Endodermal cell (in vitro differentiated cells): Measurements from ENCODE around the gene CMTR1. TPM values are rescaled to one million over a fixed set of nuclear protein-coding genes. Genes with fewer than 3 reads are reported as not detected.
A peak's percentile ranks its signal among the peaks of the same experiment; 100 is the strongest.

Source experiments
- DNase-seq: peaks from one replicate; pipeline ENCODE4 v3.0.0-alpha.2; 2017
- H3K27ac ChIP-seq: 2 replicates; pipeline ENCODE4 v1.5.1; 2013; ENCODE audit warnings: mild to moderate bottlenecking, low read depth, low read length, moderate library complexity
- H3K27me3 ChIP-seq: 2 replicates; pipeline ENCODE4 v1.6.1; 2013; ENCODE audit warnings: mild to moderate bottlenecking, low read length, moderate library complexity; ENCODE audit not compliant: insufficient read depth, control insufficient read depth, poor library complexity, severe bottlenecking
- H3K36me3 ChIP-seq: 2 replicates; pipeline ENCODE4 v1.7.0; 2013; ENCODE audit warnings: mild to moderate bottlenecking, low read length, moderate library complexity; ENCODE audit not compliant: control insufficient read depth, insufficient read depth
- H3K4me1 ChIP-seq: one replicate; pipeline ENCODE4 v1.7.0; 2013; ENCODE audit warnings: low read length; ENCODE audit not compliant: control insufficient read depth, insufficient read depth
- H3K4me3 ChIP-seq: 2 replicates; pipeline ENCODE4 v1.5.1; 2013; ENCODE audit warnings: mild to moderate bottlenecking, low read length, moderate library complexity
- H3K9ac ChIP-seq: 2 replicates; pipeline ENCODE4 v1.6.1; 2013; ENCODE audit warnings: mild to moderate bottlenecking, low read length, moderate library complexity; ENCODE audit not compliant: poor library complexity, severe bottlenecking; ENCODE audit errors: extremely low read depth
- H3K9me3 ChIP-seq: 2 replicates; pipeline ENCODE4 v1.6.1; 2013; ENCODE audit warnings: mild to moderate bottlenecking, low read length, moderate library complexity; ENCODE audit not compliant: control insufficient read depth
- H3K27ac Mint-ChIP-seq: 2 replicates; pipeline ENCODE4 v1.8.0; 2020; ENCODE audit warnings: mixed read lengths
- H3K27me3 Mint-ChIP-seq: 2 replicates; pipeline ENCODE4 v1.8.0; 2021; ENCODE audit warnings: mild to moderate bottlenecking, mixed read lengths; ENCODE audit not compliant: insufficient read depth
- H3K36me3 Mint-ChIP-seq: 2 replicates; pipeline ENCODE4 v1.8.0; 2020; ENCODE audit warnings: low read depth, mixed read lengths
- H3K4me1 Mint-ChIP-seq: 2 replicates; pipeline ENCODE4 v1.8.0; 2020; ENCODE audit warnings: mixed read lengths
- H3K4me3 Mint-ChIP-seq: 2 replicates; pipeline ENCODE4 v1.8.0; 2020; ENCODE audit warnings: mild to moderate bottlenecking, moderate library complexity, mixed read lengths
- H3K9me3 Mint-ChIP-seq: 2 replicates; pipeline ENCODE4 v1.8.0; 2020; ENCODE audit warnings: mild to moderate bottlenecking, mixed read lengths
- WGBS, 2 experiments: methylation state at CpG; one replicate each; pipeline versions ENCODE4 v1.1.5 to v1.1.7; 2013; ENCODE audit warnings: missing lambda C conversion rate in 2 of 2, mixed read lengths in 1 of 2; ENCODE audit not compliant: insufficient coverage in 1 of 2, insufficient read length in 1 of 2; 5-methylcytosine and 5-hydroxymethylcytosine counted together
- total RNA-seq, 2 donors: library from RNA; stranded (reverse); fragmentation: NEBNext Ultra II Directional in 1 of 2; extraction: Animal tissue kit (Norgen Biotek cat#: 25700) in 1 of 2; gene quantifications; 2 replicates in 1 of 2; 3 replicates in 1 of 2; pipeline ENCODE4 v1.2.1, GENCODE V29; 2021
- TF ChIP-seq, protein P1 (sequence below): fragments of 200-600 bp; sonication (generic); conservative IDR thresholded peaks from 2 replicates; pipeline ENCODE4 v1.5.0; 2021; ENCODE audit warnings: antibody characterized with exemption, mild to moderate bottlenecking

CMTR1 gene
- total RNA-seq, 2 donors from 2014 or later, result 62.0 to 91.6 TPM

DNA sequence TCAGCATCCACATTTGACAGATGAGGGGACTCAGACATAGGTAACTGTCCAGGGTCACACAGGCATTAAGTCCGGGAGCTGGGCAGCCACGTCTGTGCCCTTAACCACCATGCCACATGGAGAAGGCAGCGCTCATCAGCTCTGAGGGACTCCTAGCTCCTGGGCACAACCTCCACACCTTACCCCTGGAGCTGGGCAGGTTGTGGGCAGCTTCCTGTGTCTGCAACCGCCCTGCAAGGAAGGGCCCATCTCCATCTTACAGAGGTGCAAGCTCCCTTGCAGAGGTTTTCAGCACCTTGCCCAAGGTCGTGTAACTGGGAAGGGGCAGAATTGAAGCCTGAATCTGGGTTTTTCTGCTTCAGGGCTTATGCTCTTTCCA is 58.8 kb downstream of the CMTR1 start:
- Histone ChIP-seq H3K27ac (peak overlapping the region; percentile 77), H3K9me3 (no peaks in the 10 kb centered on the region), H3K36me3 (peaks cover 13% of the 10 kb centered on the region), H3K4me3 (no peak overlapping the region), H3K4me1 (no peaks in the 10 kb centered on the region), H3K27me3 (no peaks in the 10 kb centered on the region), H3K9ac (no peak overlapping the region)
- Mint-ChIP-seq H3K27ac (no peak overlapping the region), H3K27me3 (no peaks in the 10 kb centered on the region), H3K4me1 (peaks cover 31% of the 10 kb centered on the region), H3K4me3 (no peak overlapping the region), H3K9me3 (peaks cover 7% of the 10 kb centered on the region), H3K36me3 (peaks cover 17% of the 10 kb centered on the region)
- no peak for DNase-seq
- TF ChIP-seq, protein P1, sequence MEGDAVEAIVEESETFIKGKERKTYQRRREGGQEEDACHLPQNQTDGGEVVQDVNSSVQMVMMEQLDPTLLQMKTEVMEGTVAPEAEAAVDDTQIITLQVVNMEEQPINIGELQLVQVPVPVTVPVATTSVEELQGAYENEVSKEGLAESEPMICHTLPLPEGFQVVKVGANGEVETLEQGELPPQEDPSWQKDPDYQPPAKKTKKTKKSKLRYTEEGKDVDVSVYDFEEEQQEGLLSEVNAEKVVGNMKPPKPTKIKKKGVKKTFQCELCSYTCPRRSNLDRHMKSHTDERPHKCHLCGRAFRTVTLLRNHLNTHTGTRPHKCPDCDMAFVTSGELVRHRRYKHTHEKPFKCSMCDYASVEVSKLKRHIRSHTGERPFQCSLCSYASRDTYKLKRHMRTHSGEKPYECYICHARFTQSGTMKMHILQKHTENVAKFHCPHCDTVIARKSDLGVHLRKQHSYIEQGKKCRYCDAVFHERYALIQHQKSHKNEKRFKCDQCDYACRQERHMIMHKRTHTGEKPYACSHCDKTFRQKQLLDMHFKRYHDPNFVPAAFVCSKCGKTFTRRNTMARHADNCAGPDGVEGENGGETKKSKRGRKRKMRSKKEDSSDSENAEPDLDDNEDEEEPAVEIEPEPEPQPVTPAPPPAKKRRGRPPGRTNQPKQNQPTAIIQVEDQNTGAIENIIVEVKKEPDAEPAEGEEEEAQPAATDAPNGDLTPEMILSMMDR, result no peak
- WGBS, 2 experiments, result 88 to 90% methylated on average over 3 to 5 of the region's 5 CpGs

DNA sequence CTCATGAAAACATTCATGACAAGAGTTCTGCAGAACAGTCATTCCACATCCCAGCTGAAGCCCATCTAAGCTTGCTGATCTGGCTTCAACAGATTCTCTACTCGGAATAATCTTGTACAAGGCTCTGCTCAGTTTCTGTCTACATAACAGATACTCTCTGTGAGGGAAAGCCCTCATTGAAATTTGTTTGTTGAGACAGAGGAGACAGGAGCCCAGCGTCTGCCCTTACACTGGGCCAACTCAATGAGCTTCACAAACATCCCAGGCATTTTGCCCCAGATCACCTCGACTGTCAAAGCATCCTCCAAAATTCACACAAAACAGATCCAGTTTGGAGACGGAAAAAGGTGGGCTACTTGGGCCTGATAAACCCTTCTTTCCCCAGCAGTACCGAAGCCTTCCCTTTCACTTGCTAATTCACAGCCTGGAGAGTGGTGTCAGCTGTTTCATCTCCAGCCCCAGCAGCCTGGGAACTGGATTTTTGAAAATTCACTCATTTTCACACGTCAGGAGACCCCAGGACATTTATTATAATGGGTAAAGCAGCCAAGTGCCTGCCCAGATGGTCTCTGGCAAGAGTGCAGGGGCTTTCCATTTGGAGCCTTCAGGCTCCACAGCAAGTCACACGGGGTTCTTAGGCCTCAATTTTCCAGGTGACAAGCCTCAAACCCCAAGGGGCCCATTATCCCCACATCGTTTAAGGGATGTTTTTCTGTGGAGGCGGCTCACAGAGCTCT is 59.4 kb downstream of the CMTR1 start:
- Histone ChIP-seq H3K9me3 (no peaks in the 10 kb centered on the region), H3K4me3 (no peak overlapping the region), H3K27me3 (no peaks in the 10 kb centered on the region), H3K27ac (peak overlapping the region; percentile 71), H3K9ac (no peak overlapping the region), H3K4me1 (no peaks in the 10 kb centered on the region), H3K36me3 (peaks cover 14% of the 10 kb centered on the region)
- Mint-ChIP-seq H3K9me3 (peaks cover 7% of the 10 kb centered on the region), H3K27me3 (no peaks in the 10 kb centered on the region), H3K4me1 (peaks cover 31% of the 10 kb centered on the region), H3K36me3 (peaks cover 17% of the 10 kb centered on the region), H3K27ac (no peak overlapping the region), H3K4me3 (no peak overlapping the region)
- WGBS, 2 experiments, result 47 to 54% methylated on average over 6 to 9 of the region's 9 CpGs
- TF ChIP-seq, protein P1, result no peak
- peak; percentile 60 for DNase-seq

DNA sequence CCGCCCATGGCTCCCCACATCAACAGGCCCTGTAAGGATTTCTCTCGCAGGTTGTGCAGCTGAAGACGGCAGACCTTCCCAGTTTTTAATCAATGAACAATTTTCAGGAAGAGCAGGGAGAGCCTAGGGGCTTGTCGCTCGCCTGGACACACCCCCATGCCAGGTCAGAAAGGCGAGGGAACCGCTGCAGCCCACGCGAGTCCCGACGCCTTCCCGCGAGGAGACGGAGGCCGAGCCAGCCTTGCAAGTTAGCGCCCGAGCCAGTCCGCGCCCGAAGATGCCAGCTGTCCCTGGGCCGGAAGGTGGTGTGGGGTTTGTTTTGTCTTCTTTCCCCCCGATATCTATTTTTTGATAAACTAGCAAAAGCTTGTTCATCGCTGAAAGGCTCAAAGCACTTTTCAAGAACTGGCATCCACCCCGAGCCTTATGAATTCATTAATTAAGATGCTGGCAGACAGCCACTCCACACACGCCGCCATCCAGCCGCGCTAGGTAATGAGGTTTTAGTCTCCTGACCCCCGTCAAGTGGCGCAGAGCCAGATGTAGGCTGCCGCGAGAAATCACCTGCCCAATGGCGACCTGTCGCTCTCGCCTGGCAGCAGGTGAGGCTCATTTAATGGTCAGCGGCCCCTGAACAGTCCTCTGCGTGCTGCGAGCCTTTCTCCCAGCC is 60.1 kb downstream of the CMTR1 start:
- no peaks in the 10 kb centered on the region for H3K27me3 Mint-ChIP-seq
- H3K4me3 Mint-ChIP-seq, result no peak overlapping the region
- Histone ChIP-seq H3K9ac (no peak overlapping the region), H3K27ac (peak overlapping the region; percentile 56), H3K27me3 (no peaks in the 10 kb centered on the region), H3K4me3 (no peak overlapping the region), H3K9me3 (no peaks in the 10 kb centered on the region), H3K4me1 (no peaks in the 10 kb centered on the region), H3K36me3 (peaks cover 14% of the 10 kb centered on the region)
- H3K4me1 Mint-ChIP-seq, result peaks cover 27% of the 10 kb centered on the region
- peaks cover 7% of the 10 kb centered on the region for H3K9me3 Mint-ChIP-seq
- 90 to 96% methylated on average over 21 to 38 of the region's 38 CpGs for WGBS, 2 experiments
- DNase-seq, result no peak
- peaks cover 15% of the 10 kb centered on the region for H3K36me3 Mint-ChIP-seq
- TF ChIP-seq, protein P1, result no peak
- H3K27ac Mint-ChIP-seq, result no peak overlapping the region
